Smooth muscle cell (in vitro differentiated cells): Measurements from ENCODE around the gene ARHGAP9. TPM values are rescaled to one million over a fixed set of nuclear protein-coding genes. Genes with fewer than 3 reads are reported as not detected.
"Not testable (repeated sequence)": the region's sequence is repeated elsewhere in the genome, so short reads cannot be mapped to it uniquely, and the experiment has no call there.

Experiments
- DNase-seq: peaks from one replicate; lab custom pipeline; 2025; ENCODE audit not compliant: unreplicated experiment; lab: John Stamatoyannopoulos, UW
- H2AFZ ChIP-seq: fragments of 200-600 bp; sonication (generic); 2 replicates; pipeline ENCODE4 v1.6.0; 2016; ENCODE audit warnings: antibody characterized with exemption, low read depth, mild to moderate bottlenecking
- H3F3A ChIP-seq: fragments of 200-600 bp; sonication (generic); 2 replicates; pipeline ENCODE4 v1.6.0; 2017; ENCODE audit warnings: antibody characterized with exemption, low read depth
- H3K27ac ChIP-seq: fragments of 200-600 bp; sonication (generic); 2 replicates; pipeline ENCODE4 v1.5.1; 2016; ENCODE audit warnings: low read depth, mild to moderate bottlenecking
- H3K27me3 ChIP-seq: fragments of 200-600 bp; sonication (generic); 2 replicates; pipeline ENCODE4 v1.6.1; 2016; ENCODE audit warnings: low read depth, mild to moderate bottlenecking
- H3K36me3 ChIP-seq: fragments of 200-600 bp; sonication (generic); 2 replicates; pipeline ENCODE4 v1.5.1; 2016; ENCODE audit warnings: low read depth
- H3K4me1 ChIP-seq: fragments of 200-600 bp; sonication (generic); 2 replicates; pipeline ENCODE4 v1.5.1; 2016; ENCODE audit warnings: low read depth
- H3K4me2 ChIP-seq: fragments of 200-600 bp; sonication (generic); 2 replicates; pipeline ENCODE4 v1.6.0; 2016; ENCODE audit warnings: mild to moderate bottlenecking
- H3K4me3 ChIP-seq: fragments of 200-600 bp; sonication (generic); 2 replicates; pipeline ENCODE4 v1.5.1; 2016; ENCODE audit warnings: mild to moderate bottlenecking
- H3K79me2 ChIP-seq: fragments of 200-600 bp; sonication (generic); 2 replicates; pipeline ENCODE4 v1.6.0; 2016; ENCODE audit warnings: low read depth, mild to moderate bottlenecking
- H3K9ac ChIP-seq: fragments of 200-600 bp; sonication (generic); 2 replicates; pipeline ENCODE4 v1.6.0; 2016; ENCODE audit warnings: low read depth
- H3K9me3 ChIP-seq: fragments of 200-600 bp; sonication (generic); replicated peaks from 2 replicates; pipeline ENCODE4 v1.5.1; 2016; ENCODE audit warnings: low read depth
- H4K20me1 ChIP-seq: fragments of 200-600 bp; sonication (generic); 2 replicates; pipeline ENCODE4 v1.6.0; 2016; ENCODE audit warnings: low read depth
- CTCF ChIP-seq: fragments of 200-600 bp; sonication (generic); IDR thresholded peaks from 2 replicates; pipeline ENCODE4 v1.5.1; 2017; ENCODE audit warnings: borderline replicate concordance, mild to moderate bottlenecking, antibody characterized with exemption; ENCODE audit not compliant: insufficient read depth, poor library complexity, severe bottlenecking
- WGBS: methylation state at CpG from one replicate; pipeline ENCODE4 v1.1.7; 2016; ENCODE audit warnings: low lambda C conversion rate; 5-methylcytosine and 5-hydroxymethylcytosine counted together
- polyA plus RNA-seq: library from polyadenylated mRNA; unstranded; fragments of >200 nt; fragmentation: Nextera tagmentation; extraction: Ambion mirVana; gene quantifications from 2 replicates; pipeline ENCODE4 v1.2.1, GENCODE V29; 2016
- total RNA-seq: library from RNA; depleted of rRNA; stranded (reverse); fragments of >200 nt; gene quantifications from 2 replicates; pipeline ENCODE4 v1.2.3, GENCODE V29; 2014

Gene ARHGAP9
- total and polyA plus RNA-seq, 2 experiments from 2014 or later, result 1.3 TPM; not detected in 1

- no peak for TF ChIP-seq CTCF
- Histone ChIP-seq H3K4me1 (peaks cover 10% of the 10 kb centered on the region), H4K20me1 (peaks cover 50% of the 10 kb centered on the region), H3K4me2 (no peak overlapping the region), H2AFZ (no peak overlapping the region), H3K9ac (no peak overlapping the region), H3K9me3 (no peaks in the 10 kb centered on the region), H3K27ac (peak overlapping the region; percentile 98), H3K27me3 (no peaks in the 10 kb centered on the region), H3K4me3 (no peak overlapping the region), H3F3A (peaks cover 70% of the 10 kb centered on the region), H3K36me3 (peaks cover 5% of the 10 kb centered on the region), H3K79me2 (peaks cover 31% of the 10 kb centered on the region)
- no peak for DNase-seq
- 96% methylated on average over 9 of the region's 9 CpGs for WGBS
Observed at GRCh38 chr12:57514720-57515407, 35.2 kb upstream of the ARHGAP9 start.

DNA sequence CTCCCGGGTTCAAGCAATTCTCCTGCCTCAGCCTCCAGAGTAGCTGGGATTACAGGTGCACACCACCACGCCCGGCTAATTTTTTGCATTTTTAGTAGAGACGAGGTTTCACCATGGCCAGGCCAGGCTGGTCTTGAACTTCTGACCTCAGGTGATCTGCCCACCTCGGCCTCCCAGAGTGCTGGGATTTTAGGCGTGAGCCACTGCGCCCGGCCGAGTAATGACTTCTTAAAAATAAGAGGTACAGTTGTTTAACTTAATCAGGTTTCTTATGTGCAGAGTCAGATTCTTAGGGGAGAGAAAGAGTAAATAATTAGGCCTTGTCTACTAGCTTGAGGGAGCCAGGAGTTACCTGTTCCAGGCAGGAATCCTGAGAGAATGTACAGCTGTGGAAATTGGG, 34.6 kb upstream of the ARHGAP9 start:
- not testable (repeated sequence) for H3K4me1 ChIP-seq, H2AFZ ChIP-seq, H3K27ac ChIP-seq, H3K9ac ChIP-seq, H3K36me3 ChIP-seq, DNase-seq, H3K9me3 ChIP-seq, H3K4me2 ChIP-seq, H3K27me3 ChIP-seq, H3K4me3 ChIP-seq
- peaks cover 25% of the 10 kb centered on the region for H3K79me2 ChIP-seq
- WGBS, result 98% methylated on average over 9 of the region's 9 CpGs
- H3F3A ChIP-seq, result peaks cover 67% of the 10 kb centered on the region
- peaks cover 43% of the 10 kb centered on the region for H4K20me1 ChIP-seq

DNA sequence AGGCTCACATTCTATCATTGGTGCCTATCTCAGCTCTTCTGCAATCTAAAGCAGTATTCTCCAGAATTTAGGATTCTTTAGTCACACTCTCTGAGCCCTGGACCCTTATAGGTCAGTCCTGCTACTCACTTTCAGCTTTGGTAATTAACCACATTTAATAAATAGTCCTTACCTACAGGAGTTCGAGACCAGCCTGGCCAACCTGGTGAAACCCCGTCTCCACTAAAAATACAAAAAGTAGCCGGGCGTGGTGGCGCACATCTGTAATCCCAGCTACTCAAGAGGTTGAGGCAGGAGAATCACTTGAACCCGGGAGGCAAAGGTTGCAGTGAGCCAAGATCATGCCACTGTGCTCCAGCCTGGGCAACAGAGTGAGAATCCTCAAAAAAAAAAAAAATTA, 34.0 kb upstream of the ARHGAP9 start:
- not testable (repeated sequence) for H2AFZ ChIP-seq, H3K4me1 ChIP-seq, H3K4me3 ChIP-seq, DNase-seq, H3K9me3 ChIP-seq, H3K27ac ChIP-seq, H3K9ac ChIP-seq, H3K4me2 ChIP-seq, H3K36me3 ChIP-seq, H3K27me3 ChIP-seq
- H3F3A ChIP-seq, result peaks cover 62% of the 10 kb centered on the region
- 98% methylated on average over 6 of the region's 6 CpGs for WGBS
- H3K79me2 ChIP-seq, result peaks cover 19% of the 10 kb centered on the region
- peaks cover 38% of the 10 kb centered on the region for H4K20me1 ChIP-seq

GRCh38 chr12:57513266-57513665, 33.6 kb upstream of the ARHGAP9 start:
- Histone ChIP-seq H3K4me1 (no peaks in the 10 kb centered on the region), H3K9me3 (no peaks in the 10 kb centered on the region), H4K20me1 (peaks cover 34% of the 10 kb centered on the region), H3K4me3 (no peak overlapping the region), H3K27ac (no peak overlapping the region), H2AFZ (no peak overlapping the region), H3K79me2 (peaks cover 15% of the 10 kb centered on the region), H3K27me3 (no peaks in the 10 kb centered on the region), H3F3A (peaks cover 60% of the 10 kb centered on the region), H3K36me3 (peaks cover 5% of the 10 kb centered on the region), H3K9ac (no peak overlapping the region), H3K4me2 (no peak overlapping the region)
- 93% methylated on average over 5 of the region's 5 CpGs for WGBS
- DNase-seq, result no peak
- no peak for TF ChIP-seq CTCF

DNA sequence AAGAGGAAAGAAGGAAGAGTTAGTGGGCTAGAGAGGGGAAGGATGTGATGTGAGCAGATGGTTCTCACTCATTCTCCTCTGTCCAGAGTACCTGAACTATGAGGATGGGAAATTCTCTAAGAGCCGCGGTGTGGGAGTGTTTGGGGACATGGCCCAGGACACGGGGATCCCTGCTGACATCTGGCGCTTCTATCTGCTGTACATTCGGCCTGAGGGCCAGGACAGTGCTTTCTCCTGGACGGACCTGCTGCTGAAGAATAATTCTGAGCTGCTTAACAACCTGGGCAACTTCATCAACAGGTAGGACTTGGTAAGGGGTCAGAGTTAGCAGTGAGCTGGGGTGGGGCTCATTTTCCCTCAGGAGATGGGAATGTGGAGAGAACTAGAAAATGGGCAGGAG, 33.0 kb upstream of the ARHGAP9 start:
- H3F3A ChIP-seq, result peaks cover 54% of the 10 kb centered on the region
- H3K9ac ChIP-seq, result no peak overlapping the region
- H3K79me2 ChIP-seq, result peaks cover 9% of the 10 kb centered on the region
- H4K20me1 ChIP-seq, result peaks cover 28% of the 10 kb centered on the region
- no peak for TF ChIP-seq CTCF
- H3K4me3 ChIP-seq, result no peak overlapping the region
- H3K4me2 ChIP-seq, result no peak overlapping the region
- H3K27ac ChIP-seq, result no peak overlapping the region
- no peaks in the 10 kb centered on the region for H3K9me3 ChIP-seq
- H3K36me3 ChIP-seq, result peaks cover 5% of the 10 kb centered on the region
- 95% methylated on average over 6 of the region's 6 CpGs for WGBS
- no peaks in the 10 kb centered on the region for H3K27me3 ChIP-seq
- no peak for DNase-seq
- H2AFZ ChIP-seq, result no peak overlapping the region
- no peaks in the 10 kb centered on the region for H3K4me1 ChIP-seq
